ENCODE results near the gene LMF2. TPM values are rescaled to one million over a fixed set of nuclear protein-coding genes. Genes with fewer than 3 reads are reported as not detected.
A peak's percentile ranks its signal among the peaks of the same experiment; 100 is the strongest.

The LMF2 gene
- total RNA-seq, 2 donors from 2014 or later = 147 to 158 TPM

DNA sequence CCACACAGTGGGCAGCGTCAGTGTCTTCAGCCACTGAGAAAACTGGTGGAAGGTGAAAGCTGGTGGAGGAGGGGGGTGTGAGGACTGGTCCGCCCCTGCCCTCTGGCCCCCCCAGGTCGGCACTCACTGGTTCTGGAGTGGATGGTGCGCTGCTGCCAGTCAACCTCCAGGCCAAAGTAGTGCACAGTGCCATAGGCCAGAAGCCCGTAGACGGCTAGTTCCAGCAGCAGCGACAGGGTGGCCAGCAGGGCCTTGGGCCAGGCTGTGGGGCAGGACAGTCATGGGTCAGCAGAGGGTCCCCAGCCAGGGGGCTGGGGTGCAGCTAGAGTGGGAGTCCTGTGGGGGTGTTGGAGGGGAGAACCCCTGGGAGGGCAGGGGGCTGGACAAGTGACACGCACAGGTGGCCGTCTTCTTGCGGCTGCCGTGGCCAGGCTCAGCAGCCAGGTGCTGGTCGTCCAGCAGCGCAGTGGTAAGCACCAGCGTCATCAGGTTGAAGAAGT is 2.2 kb downstream of the LMF2 start:
- Histone ChIP-seq H3K4me3 (no peak overlapping the region), H3K27me3 (no peaks in the 10 kb centered on the region), H3K9me3 (no peaks in the 10 kb centered on the region), H3K4me1 (peaks cover 38% of the 10 kb centered on the region), H3K27ac (peak overlapping the region; percentile 80 to 89 (median 83)), H3K36me3 (replicated peaks in 1 of 2; ENCODE audit: insufficient read depth in 1 of 2, low read depth in 2 of 2) (peaks cover 0 to 2% of the 10 kb centered on the region in 2 donors)
- TF ChIP-seq CTCF (IDR thresholded peaks at IDR 0.05) = no peak
- peak in 2 of 3 donors; percentile 1 to 27 for TF ChIP-seq POLR2A (IDR thresholded peaks at IDR 0.05)
- intact Hi-C loops (cut with DNase I) = loop anchor here (10.0 kb wide), 1 partner anchor 261 kb away; the partner anchor contains the start of gene TUBGCP6
- 53 to 73% methylated on average over 13 to 14 of the region's 14 CpGs for WGBS, 2 donors
- ATAC-seq (no peak), DNase-seq (peak in 1 of 4 donors; percentile 41)

- Histone ChIP-seq H3K36me3 (replicated peaks in 1 of 2; ENCODE audit: insufficient read depth in 1 of 2, low read depth in 2 of 2) (peaks cover 0 to 2% of the 10 kb centered on the region in 2 donors), H3K4me3 (no peak overlapping the region), H3K27ac (peak overlapping the region; percentile 80 to 89 (median 83)), H3K9me3 (no peaks in the 10 kb centered on the region), H3K4me1 (peaks cover 38% of the 10 kb centered on the region), H3K27me3 (no peaks in the 10 kb centered on the region)
- TF ChIP-seq POLR2A (IDR thresholded peaks at IDR 0.05) = no peak
- no peak for TF ChIP-seq CTCF (IDR thresholded peaks at IDR 0.05)
- ATAC-seq (no peak), DNase-seq (peak; percentile 55 to 91 (median 86))
- intact Hi-C loops (cut with DNase I) = loop anchor here (5.0 to 10.0 kb wide), 2 partner anchors 37 to 260 kb away; partner anchors contain the start of gene TUBGCP6
- WGBS, 2 donors = 56% methylated on average over 33 of the region's 44 CpGs; no CpG with 5 or more reads in 1 of the 2 donors
These were observed 2.9 kb downstream of the LMF2 start for GRCh38 chr22:50504369-50505211.

DNA sequence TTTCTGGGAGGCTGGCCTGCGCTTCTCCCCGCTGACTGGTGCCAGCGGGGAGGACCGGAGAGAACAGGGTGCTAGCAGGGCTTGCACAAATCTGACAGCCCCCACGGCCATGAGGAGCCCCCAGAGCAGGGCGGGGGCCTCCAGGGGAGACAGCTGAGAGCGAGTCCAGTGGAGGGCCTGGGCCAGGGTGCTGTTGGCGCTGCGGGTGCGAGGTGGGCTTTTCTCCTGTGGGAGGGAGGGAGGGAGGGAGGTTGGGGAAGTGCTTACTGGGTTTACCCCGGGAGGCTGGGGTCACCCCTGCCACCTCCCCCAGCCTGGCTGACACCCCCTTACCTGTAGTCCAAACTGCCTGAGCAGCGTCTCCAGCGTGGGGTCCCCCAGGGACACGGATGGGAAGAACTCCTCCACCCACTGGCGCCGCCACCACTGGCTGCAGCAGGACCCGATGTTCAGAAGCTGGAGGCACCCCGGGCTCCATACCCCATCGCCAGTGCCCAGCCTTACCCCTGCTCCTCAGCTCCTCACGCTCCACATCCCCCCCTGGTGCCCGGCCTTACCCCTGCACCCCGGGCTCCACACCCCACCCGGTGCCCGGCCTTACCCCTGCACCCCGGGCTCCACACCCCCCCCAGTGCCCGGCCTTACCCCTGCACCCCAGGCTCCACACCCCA is 3.9 kb downstream of the LMF2 start:
- TF ChIP-seq CTCF (IDR thresholded peaks at IDR 0.05) (no peak), POLR2A (IDR thresholded peaks at IDR 0.05) (no peak)
- Histone ChIP-seq H3K36me3 (replicated peaks in 1 of 2; ENCODE audit: insufficient read depth in 1 of 2, low read depth in 2 of 2) (peaks cover 0 to 2% of the 10 kb centered on the region in 2 donors), H3K27me3 (no peaks in the 10 kb centered on the region), H3K9me3 (no peaks in the 10 kb centered on the region), H3K4me1 (peaks cover 32% of the 10 kb centered on the region), H3K4me3 (no peak overlapping the region), H3K27ac (no peak overlapping the region)
- DNase-seq = peak in 1 of 4 donors; percentile 30
- ATAC-seq = no peak
- intact Hi-C loops (cut with DNase I) = loop anchor here (5.0 to 10.0 kb wide), 2 partner anchors 36 to 259 kb away; partner anchors contain the start of gene TUBGCP6
- WGBS, 2 donors = 88 to 90% methylated on average over 20 to 26 of the region's 26 CpGs

GRCh38 chr22:50502628-50503474 is 4.7 kb downstream of the LMF2 start:
- no peaks in the 10 kb centered on the region for H3K27me3 ChIP-seq
- no peak for TF ChIP-seq POLR2A (IDR thresholded peaks at IDR 0.05)
- no peak for TF ChIP-seq CTCF (IDR thresholded peaks at IDR 0.05)
- DNase-seq (peak in 1 of 4 donors; percentile 16), ATAC-seq (no peak)
- peaks cover 0 to 2% of the 10 kb centered on the region in 2 donors for H3K36me3 ChIP-seq (replicated peaks in 1 of 2; ENCODE audit: insufficient read depth in 1 of 2, low read depth in 2 of 2)
- no peak overlapping the region for H3K4me3 ChIP-seq
- intact Hi-C loops (cut with DNase I) = loop anchor here (5.0 to 10.0 kb wide), 2 partner anchors 36 to 258 kb away; partner anchors contain the start of gene TUBGCP6
- H3K27ac ChIP-seq = no peak overlapping the region
- no peaks in the 10 kb centered on the region for H3K9me3 ChIP-seq
- peaks cover 38% of the 10 kb centered on the region for H3K4me1 ChIP-seq
- 82 to 87% methylated on average over 16 to 21 of the region's 24 CpGs for WGBS, 2 donors

All from body of pancreas (tissue), 4 donors.